GM18858 (cell line): ENCODE results near the gene HIGD1B.

Experiments used
- ATAC-seq: cut with Tn5 transposase; IDR thresholded peaks from one replicate; pipeline ENCODE4 v1.9.1; 2021; ENCODE audit not compliant: unreplicated experiment

Gene HIGD1B

GRCh38 chr17:44878627-44879221, 31.0 kb downstream of the HIGD1B start:
- no peak for ATAC-seq

- no peak for ATAC-seq
Measured at GRCh38 chr17:44879376-44879775, 31.7 kb downstream of the HIGD1B start.

GRCh38 chr17:44880062-44880461, 32.4 kb downstream of the HIGD1B start:
- ATAC-seq = no peak

- ATAC-seq = no peak
Measured at GRCh38 chr17:44881145-44881544, 33.5 kb downstream of the HIGD1B start.

- ATAC-seq = no peak
Measured at GRCh38 chr17:44884941-44885340, 37.3 kb downstream of the HIGD1B start.

- no peak for ATAC-seq
Measured at GRCh38 chr17:44887016-44887415, 39.3 kb downstream of the HIGD1B start.

GRCh38 chr17:44887971-44888954, 40.6 kb downstream of the HIGD1B start:
- no peak for ATAC-seq

- no peak for ATAC-seq
Measured at GRCh38 chr17:44889003-44889402, 41.3 kb downstream of the HIGD1B start.

- no peak for ATAC-seq
Measured at GRCh38 chr17:44892250-44892649, 44.6 kb downstream of the HIGD1B start.

- ATAC-seq = no peak
Measured at GRCh38 chr17:44894642-44895041, 47.0 kb downstream of the HIGD1B start.

- ATAC-seq = no peak
Measured at GRCh38 chr17:44898768-44899073, 51.0 kb downstream of the HIGD1B start.

- no peak for ATAC-seq
Measured at GRCh38 chr17:44899074-44899782, 51.5 kb downstream of the HIGD1B start, which contains the start of gene EFTUD2. EFTUD2 (minus strand) TSS chr17:44899445; CDS start chr17:44894521, 4,924 bp downstream.
